HCT116 (cell line): ENCODE data around the gene C2CD3. TPM values are rescaled to one million over a fixed set of nuclear protein-coding genes. Genes with fewer than 3 reads are reported as not detected.

Experiments used
- ATAC-seq: fragments of 200-7000 bp; cut with Tn5 transposase; 2 replicates; pipeline ENCODE4 v1.9.1; 2020; ENCODE audit warnings: mild to moderate bottlenecking, moderate library complexity
- BruUV-seq: library from RNA; stranded (reverse); fragments of 400-500 nt; replicated peaks from 2 replicates; lab custom pipeline; 2021; lab: Mats Ljungman, UMichigan
- CTCF ChIA-PET: fragments of 300-600 bp; sonication (Branson Sonifier 250); formaldehyde crosslinking; loops from one replicate; lab custom pipeline; 2021; ENCODE audit warnings: antibody characterized with exemption; lab: Charles Lee
- POLR2A ChIA-PET: fragments of 300-600, 350-600 bp; sonication (Branson Sonifier 250); formaldehyde crosslinking; loops from one replicate; lab custom pipeline; 2021; ENCODE audit warnings: antibody characterized with exemption; lab: Charles Lee
- RAD21 ChIA-PET, 2 experiments: fragments of 300-600 bp; sonication (Branson Sonifier 250); formaldehyde crosslinking; loops; one replicate each; lab custom pipeline; 2023; ENCODE audit warnings: low total read pairs in 2 of 2; ENCODE audit not compliant: uncharacterized antibody in 2 of 2, unreplicated experiment in 2 of 2, low non-redundant PET in 1 of 2; lab: Charles Lee
- DNase-seq: peaks from one replicate; pipeline ENCODE4 v3.0.0-alpha.2; 2010; ENCODE audit warnings: low read depth, low spot score
- H2AFZ ChIP-seq: fragments of 200-600 bp; shearing (Covaris generic), sonication (generic); 2 replicates; pipeline ENCODE4 v1.6.1; 2017; ENCODE audit warnings: low read depth, mixed run types, mixed read lengths, antibody characterized with exemption, low read length; ENCODE audit not compliant: poor library complexity, severe bottlenecking
- H3K27ac ChIP-seq: 2 replicates; pipeline ENCODE4 v1.5.1; 2012; ENCODE audit warnings: low read depth, low read length
- H3K27me3 ChIP-seq: fragments of 200-600 bp; sonication (generic); 2 replicates; pipeline ENCODE4 v1.6.1; 2016; ENCODE audit warnings: mixed run types, low read length, mixed read lengths; ENCODE audit not compliant: insufficient read depth
- H3K36me3 ChIP-seq, 2 experiments: fragments of 200-500 bp in 1 of 2; fragments of 200-600 bp in 1 of 2; sonication (Bioruptor generic) in 1 of 2; sonication (generic) in 1 of 2; 2 replicates each; pipeline versions ENCODE4 v1.5.1 to v1.6.1; 2014 to 2016; ENCODE audit warnings: low read length in 2 of 2, inconsistent platforms in 1 of 2, mixed read lengths in 1 of 2, mixed run types in 1 of 2; ENCODE audit not compliant: insufficient read depth in 2 of 2, control insufficient read depth in 1 of 2
- H3K4me1 ChIP-seq, 2 experiments: fragments of 200-600 bp in 1 of 2; sonication (generic) in 1 of 2; 2 replicates each; pipeline versions ENCODE4 v1.5.1 to v1.6.1; 2012 to 2017; ENCODE audit warnings: low read length in 2 of 2, inconsistent platforms in 1 of 2, mild to moderate bottlenecking in 1 of 2, mixed read lengths in 1 of 2, mixed run types in 1 of 2, moderate library complexity in 1 of 2; ENCODE audit not compliant: insufficient read depth in 2 of 2, control insufficient read depth in 1 of 2
- H3K4me2 ChIP-seq: fragments of 200-600 bp; sonication (generic); 2 replicates; pipeline ENCODE4 v1.6.1; 2017; ENCODE audit warnings: mixed run types, low read length, mixed read lengths
- H3K4me3 ChIP-seq, 2 experiments: fragments of 200-600 bp in 1 of 2; sonication (generic) in 1 of 2; replicated peaks in 1 of 2; 2 replicates each; pipeline ENCODE4 v1.5.1; 2011 to 2016; ENCODE audit warnings: low read length in 2 of 2, control low read depth in 1 of 2, low read depth in 1 of 2, mild to moderate bottlenecking in 1 of 2, mixed read lengths in 1 of 2, mixed run types in 1 of 2
- H3K79me2 ChIP-seq: fragments of 200-600 bp; sonication (generic); 2 replicates; pipeline ENCODE4 v1.6.1; 2017; ENCODE audit warnings: mild to moderate bottlenecking, mixed run types, low read length, moderate library complexity, mixed read lengths; ENCODE audit not compliant: insufficient read depth
- H3K9ac ChIP-seq: fragments of 200-600 bp; sonication (generic); 2 replicates; pipeline ENCODE4 v1.6.1; 2016; ENCODE audit warnings: low read length, mixed read lengths
- H3K9me2 ChIP-seq: fragments of 200-600 bp; sonication (generic), shearing (Covaris generic); 2 replicates; pipeline ENCODE4 v1.6.1; 2017; ENCODE audit warnings: mixed run types, mild to moderate bottlenecking, moderate library complexity; ENCODE audit not compliant: insufficient read depth
- H3K9me3 ChIP-seq, 2 experiments: fragments of 200-500 bp in 1 of 2; fragments of 200-600 bp in 1 of 2; sonication (Bioruptor generic) in 1 of 2; sonication (generic) in 1 of 2; 2 replicates each; pipeline ENCODE4 v1.6.1; 2014 to 2017; ENCODE audit warnings: low read length in 2 of 2, mixed read lengths in 2 of 2, inconsistent platforms in 1 of 2, low read depth in 1 of 2, mild to moderate bottlenecking in 1 of 2, mixed run types in 1 of 2, moderate library complexity in 1 of 2; ENCODE audit not compliant: control insufficient read depth in 1 of 2, insufficient read depth in 1 of 2
- H4K20me1 ChIP-seq: fragments of 200-600 bp; sonication (generic), shearing (Covaris generic); 2 replicates; pipeline ENCODE4 v1.6.1; 2017; ENCODE audit warnings: mixed run types, mild to moderate bottlenecking, moderate library complexity; ENCODE audit not compliant: insufficient read depth
- ATF3 ChIP-seq: IDR thresholded peaks from 2 replicates; pipeline ENCODE4 v1.6.1; 2012
- CBX3 ChIP-seq: IDR thresholded peaks from 2 replicates; pipeline ENCODE4 v1.6.1; 2012; ENCODE audit warnings: low read depth
- CTCF ChIP-seq, 3 experiments: fragments of 200-600 bp in 1 of 3; sonication (generic) in 1 of 3; IDR thresholded peaks in 2 of 3; conservative IDR thresholded peaks in 1 of 3; 2 replicates each; pipeline ENCODE4 v1.5.1; 2012 to 2017; ENCODE audit warnings: low read depth in 2 of 3, low read length in 2 of 3, antibody characterized with exemption in 1 of 3, borderline replicate concordance in 1 of 3, control low read depth in 1 of 3, mild to moderate bottlenecking in 1 of 3, mixed read lengths in 1 of 3, mixed run types in 1 of 3, moderate library complexity in 1 of 3; ENCODE audit not compliant: insufficient read depth in 1 of 3
- ELF1 ChIP-seq: IDR thresholded peaks from 2 replicates; pipeline ENCODE4 v1.6.1; 2012; ENCODE audit warnings: low read depth, borderline replicate concordance
- EZH2 ChIP-seq: fragments of 200-600 bp; sonication (generic); IDR thresholded peaks from 2 replicates; pipeline ENCODE4 v1.6.1; 2017; ENCODE audit warnings: antibody characterized with exemption, mixed run types
- FOSL1 ChIP-seq: IDR thresholded peaks from 2 replicates; pipeline ENCODE4 v1.6.1; 2012; ENCODE audit warnings: low read depth
- JUND ChIP-seq: IDR thresholded peaks from 2 replicates; pipeline ENCODE4 v1.6.1; 2012
- POLR2AphosphoS5 ChIP-seq: IDR thresholded peaks from 2 replicates; pipeline ENCODE4 v1.6.1; 2011; ENCODE audit warnings: mild to moderate bottlenecking, low read depth, low read length, moderate library complexity
- RAD21 ChIP-seq: IDR thresholded peaks from 2 replicates; pipeline ENCODE4 v1.6.1; 2012; ENCODE audit warnings: low read depth, mild to moderate bottlenecking
- SIN3A ChIP-seq: IDR thresholded peaks from 2 replicates; pipeline ENCODE4 v1.6.1; 2012; ENCODE audit warnings: low read depth
- SP1 ChIP-seq: IDR thresholded peaks from 2 replicates; pipeline ENCODE4 v1.6.1; 2012; ENCODE audit warnings: low read depth
- SRF ChIP-seq: IDR thresholded peaks from 2 replicates; pipeline ENCODE4 v1.6.1; 2012; ENCODE audit warnings: low read depth
- YY1 ChIP-seq: IDR thresholded peaks from 2 replicates; pipeline ENCODE4 v1.6.1; 2011; ENCODE audit warnings: low read length, low read depth, moderate library complexity, mild to moderate bottlenecking; ENCODE audit not compliant: insufficient replicate concordance; ENCODE audit errors: extremely low read depth
- ZBTB33 ChIP-seq: IDR thresholded peaks from 2 replicates; pipeline ENCODE4 v1.6.1; 2011; ENCODE audit warnings: mild to moderate bottlenecking, low read length, moderate library complexity; ENCODE audit not compliant: insufficient replicate concordance; ENCODE audit errors: extremely low read depth
- ZFX ChIP-seq: fragments of 450-650 bp; IDR thresholded peaks from 2 replicates; pipeline ENCODE4 v1.6.1; 2017
- intact Hi-C: fragments of 100-400 bp; cut with micrococcal nuclease; formaldehyde crosslinking; loops from 2 replicates; pipeline ENCODE4 v1.10.0; 2022
- total RNA-seq: library from RNA; stranded (reverse); gene quantifications from one replicate; pipeline ENCODE4 v1.2.1, GENCODE V29; 2021; ENCODE audit not compliant: unreplicated experiment
- TF ChIP-seq, protein P1 (sequence below): IDR thresholded peaks from 2 replicates; pipeline ENCODE4 v1.6.1; 2012

C2CD3 gene
- total RNA-seq, 1 experiment from 2014 or later, result 30.6 TPM

DNA sequence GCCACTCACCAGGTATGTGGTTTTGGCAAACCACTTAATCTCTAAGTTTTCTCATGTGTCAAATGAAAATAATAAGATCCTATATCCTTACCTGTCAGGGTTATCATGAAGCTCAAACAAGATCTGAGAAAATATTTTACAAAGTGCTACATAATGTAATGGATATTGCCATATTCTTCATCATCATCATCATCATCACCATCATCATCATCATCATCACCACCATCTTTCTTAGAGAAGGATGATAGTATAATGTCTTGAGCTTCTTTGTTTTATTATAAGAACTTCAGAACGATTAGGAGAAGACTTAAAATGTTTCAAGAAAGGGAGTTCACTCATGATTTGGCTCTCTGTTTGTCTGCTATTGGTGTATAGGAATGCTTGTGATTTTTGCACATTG lies 89.4 kb downstream of the C2CD3 start:
- H3K4me3 ChIP-seq, result no peak overlapping the region
- H3K9me3 ChIP-seq, result no peaks in the 10 kb centered on the region
- no TSS peak for BruUV-seq
- ATAC-seq (no peak), DNase-seq (no peak)
- H3K9me2 ChIP-seq, result no peaks in the 10 kb centered on the region
- no peaks in the 10 kb centered on the region for H3K27me3 ChIP-seq
- H3K79me2 ChIP-seq, result no peaks in the 10 kb centered on the region
- H4K20me1 ChIP-seq, result no peaks in the 10 kb centered on the region
- H2AFZ ChIP-seq, result no peak overlapping the region
- POLR2A ChIA-PET, result no interaction called here
- RAD21 ChIA-PET, result no interaction called here
- intact Hi-C loops, result no loop called here
- no peak overlapping the region for H3K9ac ChIP-seq
- CTCF ChIA-PET, result no interaction called here
- H3K4me2 ChIP-seq, result no peak overlapping the region
- TF ChIP-seq ELF1 (no peak), CTCF (IDR thresholded peaks at IDR 0.05 in 2 of 3, conservative IDR thresholded peaks at IDR 0.05 in 1 of 3; ENCODE audit: borderline replicate concordance in 1 of 3, insufficient read depth in 1 of 3, low read depth in 2 of 3, low read length in 2 of 3) (no peak), CBX3 (no peak), SP1 (no peak)
- peaks cover 6 to 7% of the 10 kb centered on the region in 2 experiments; a peak in 3 of 4 replicates for H3K36me3 ChIP-seq
- H3K27ac ChIP-seq, result no peak overlapping the region
- H3K4me1 ChIP-seq, result no peaks in the 10 kb centered on the region

GRCh38 chr11:74077193-74077592 lies 93.6 kb downstream of the C2CD3 start:
- no peak overlapping the region for H2AFZ ChIP-seq
- no peak overlapping the region for H3K27ac ChIP-seq
- no peaks in the 10 kb centered on the region for H4K20me1 ChIP-seq
- H3K4me1 ChIP-seq, result no peaks in the 10 kb centered on the region
- POLR2A ChIA-PET, result no interaction called here
- H3K9ac ChIP-seq, result no peak overlapping the region
- intact Hi-C loops, result no loop called here
- no peaks in the 10 kb centered on the region for H3K9me2 ChIP-seq
- RAD21 ChIA-PET, result no interaction called here
- no peaks in the 10 kb centered on the region for H3K9me3 ChIP-seq
- no TSS peak for BruUV-seq
- CTCF ChIA-PET, result no interaction called here
- ATAC-seq, result no peak
- no peaks in the 10 kb centered on the region for H3K27me3 ChIP-seq
- H3K4me3 ChIP-seq, result no peak overlapping the region
- no peak overlapping the region for H3K4me2 ChIP-seq
- H3K36me3 ChIP-seq, result 0 out of 4 replicates have a peak, but pooled peaks cover 4 to 6% of the 10 kb centered on the region in 2 experiments
- H3K79me2 ChIP-seq, result no peaks in the 10 kb centered on the region
- no peak for DNase-seq
- TF ChIP-seq SIN3A (no peak), FOSL1 (no peak), CBX3 (no peak), SRF (no peak), RAD21 (no peak), ELF1 (no peak), POLR2AphosphoS5 (no peak), ZBTB33 (no peak), YY1 (no peak), ZFX (no peak), ATF3 (no peak), JUND (no peak), EZH2 (no peak)
- TF ChIP-seq, protein P1, sequence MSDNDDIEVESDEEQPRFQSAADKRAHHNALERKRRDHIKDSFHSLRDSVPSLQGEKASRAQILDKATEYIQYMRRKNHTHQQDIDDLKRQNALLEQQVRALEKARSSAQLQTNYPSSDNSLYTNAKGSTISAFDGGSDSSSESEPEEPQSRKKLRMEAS, result no peak
